Mesodermal cell (in vitro differentiated cells): ENCODE results near the gene CRACR2A.

Experiments
- H3K27ac ChIP-seq: 2 replicates; pipeline ENCODE4 v1.7.0; 2013; ENCODE audit warnings: mild to moderate bottlenecking, low read depth, low read length, moderate library complexity; ENCODE audit not compliant: severe bottlenecking
- H3K36me3 ChIP-seq: 2 replicates; pipeline ENCODE4 v1.7.1; 2013; ENCODE audit warnings: mild to moderate bottlenecking, low read length, moderate library complexity; ENCODE audit not compliant: control insufficient read depth, insufficient read depth
- H3K4me1 ChIP-seq: one replicate; pipeline ENCODE4 v1.7.1; 2013; ENCODE audit warnings: mild to moderate bottlenecking, low read length; ENCODE audit not compliant: insufficient read depth, control insufficient read depth, poor library complexity, severe bottlenecking
- H3K4me3 ChIP-seq: 2 replicates; pipeline ENCODE4 v1.7.0; 2013; ENCODE audit warnings: low read length, control low read depth, mild to moderate bottlenecking; ENCODE audit not compliant: insufficient read depth, poor library complexity, severe bottlenecking; ENCODE audit errors: extremely low read depth
- H3K9me3 ChIP-seq: 2 replicates; pipeline ENCODE4 v1.7.1; 2013; ENCODE audit warnings: mild to moderate bottlenecking, low read length, moderate library complexity; ENCODE audit not compliant: control insufficient read depth
- WGBS, 2 experiments: methylation state at CpG; one replicate each; pipeline ENCODE4 v1.1.5; 2013; ENCODE audit warnings: missing lambda C conversion rate in 2 of 2; ENCODE audit not compliant: insufficient coverage in 2 of 2; 5-methylcytosine and 5-hydroxymethylcytosine counted together

CRACR2A gene

GRCh38 chr12:3645091-3645490 lies 107.8 kb downstream of the CRACR2A start:
- Histone ChIP-seq H3K27ac (no peak overlapping the region), H3K4me3 (no peak overlapping the region), H3K9me3 (no peaks in the 10 kb centered on the region), H3K4me1 (peaks cover 28% of the 10 kb centered on the region), H3K36me3 (no peaks in the 10 kb centered on the region)
- WGBS, 2 experiments: 89% methylated on average over 4 of the region's 4 CpGs

- WGBS, 2 experiments: 84 to 89% methylated on average over 7 to 8 of the region's 8 CpGs
- Histone ChIP-seq H3K4me1 (peaks cover 28% of the 10 kb centered on the region), H3K36me3 (no peaks in the 10 kb centered on the region), H3K27ac (no peak overlapping the region), H3K9me3 (no peaks in the 10 kb centered on the region), H3K4me3 (no peak overlapping the region)
These were observed 108.8 kb downstream of the CRACR2A start for GRCh38 chr12:3644104-3644503.

DNA sequence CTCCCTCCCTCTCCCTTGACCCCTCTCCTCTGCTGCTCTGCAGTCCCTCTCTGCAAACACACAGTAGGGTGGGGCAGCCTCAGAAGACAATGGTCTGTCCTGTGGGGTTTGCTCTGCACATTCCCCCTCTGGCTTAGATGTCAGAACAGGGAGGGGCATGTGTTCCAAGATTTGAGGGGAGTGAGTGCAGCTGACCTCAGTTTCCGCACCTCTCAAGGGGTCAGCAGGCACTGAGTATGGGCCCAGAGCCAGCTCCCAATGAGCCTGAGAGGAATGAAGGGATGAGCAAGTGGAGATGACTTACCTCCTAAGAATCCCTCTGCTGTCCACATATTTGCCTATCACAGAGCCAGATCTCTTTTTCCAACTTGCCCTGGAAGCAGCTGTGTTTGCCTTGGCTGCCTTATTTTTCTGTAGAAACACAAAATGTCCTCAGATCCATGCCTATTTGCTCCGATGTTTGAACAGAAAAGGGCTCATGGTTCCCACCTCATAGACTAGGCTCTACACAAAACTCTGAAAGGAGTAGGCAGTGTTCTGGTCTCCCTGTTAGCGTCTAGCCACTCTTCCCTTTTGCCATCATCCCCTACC lies 111.4 kb downstream of the CRACR2A start:
- Histone ChIP-seq H3K36me3 (no peaks in the 10 kb centered on the region), H3K4me3 (no peak overlapping the region), H3K27ac (peak overlapping the region; percentile 51), H3K9me3 (no peaks in the 10 kb centered on the region), H3K4me1 (peaks cover 17% of the 10 kb centered on the region)
- WGBS, 2 experiments: 87 to 95% methylated on average over 3 of the region's 3 CpGs

DNA sequence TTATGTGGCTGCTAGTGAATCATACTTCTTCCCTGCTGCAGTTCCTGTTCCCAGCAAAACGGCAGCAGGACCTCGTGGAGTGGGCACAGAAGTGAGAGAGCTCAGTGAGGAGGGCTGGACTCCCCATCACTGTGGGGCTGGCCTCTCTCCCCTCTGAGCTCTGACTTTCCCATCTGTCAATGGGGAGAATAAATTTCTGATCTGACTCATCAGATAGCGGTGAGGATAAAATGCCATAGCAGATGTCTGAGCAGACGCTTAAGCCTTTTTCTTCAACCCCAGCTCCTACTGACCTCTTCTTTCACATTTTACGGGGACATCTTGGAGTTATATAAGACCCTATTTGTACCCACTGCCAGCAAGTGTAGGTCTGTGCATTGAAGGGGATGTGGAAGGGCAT lies 116.6 kb downstream of the CRACR2A start:
- no peaks in the 10 kb centered on the region for H3K9me3 ChIP-seq
- no peak overlapping the region for H3K27ac ChIP-seq
- H3K36me3 ChIP-seq: no peaks in the 10 kb centered on the region
- H3K4me1 ChIP-seq: peaks cover 2% of the 10 kb centered on the region
- no peak overlapping the region for H3K4me3 ChIP-seq
- WGBS, 2 experiments: 97 to 100% methylated on average over 1 to 4 of the region's 5 CpGs

GRCh38 chr12:3634348-3634747 lies 118.6 kb downstream of the CRACR2A start:
- no peak overlapping the region for H3K27ac ChIP-seq
- no peaks in the 10 kb centered on the region for H3K9me3 ChIP-seq
- no peaks in the 10 kb centered on the region for H3K36me3 ChIP-seq
- H3K4me3 ChIP-seq: no peak overlapping the region
- peaks cover 2% of the 10 kb centered on the region for H3K4me1 ChIP-seq
- WGBS, 2 experiments: 65 to 71% methylated on average over 5 to 6 of the region's 6 CpGs

GRCh38 chr12:3633396-3633795 lies 119.5 kb downstream of the CRACR2A start:
- H3K36me3 ChIP-seq: no peaks in the 10 kb centered on the region
- no peak overlapping the region for H3K27ac ChIP-seq
- 92 to 96% methylated on average over 8 to 9 of the region's 9 CpGs for WGBS, 2 experiments
- H3K4me1 ChIP-seq: peaks cover 2% of the 10 kb centered on the region
- H3K9me3 ChIP-seq: no peaks in the 10 kb centered on the region
- no peak overlapping the region for H3K4me3 ChIP-seq

GRCh38 chr12:3632754-3633153 lies 120.2 kb downstream of the CRACR2A start:
- Histone ChIP-seq H3K27ac (no peak overlapping the region), H3K9me3 (no peaks in the 10 kb centered on the region), H3K36me3 (no peaks in the 10 kb centered on the region), H3K4me1 (peaks cover 2% of the 10 kb centered on the region), H3K4me3 (no peak overlapping the region)
- 100% methylated on average over 2 of the region's 2 CpGs for whole genome bisulfite sequencing, 2 experiments

DNA sequence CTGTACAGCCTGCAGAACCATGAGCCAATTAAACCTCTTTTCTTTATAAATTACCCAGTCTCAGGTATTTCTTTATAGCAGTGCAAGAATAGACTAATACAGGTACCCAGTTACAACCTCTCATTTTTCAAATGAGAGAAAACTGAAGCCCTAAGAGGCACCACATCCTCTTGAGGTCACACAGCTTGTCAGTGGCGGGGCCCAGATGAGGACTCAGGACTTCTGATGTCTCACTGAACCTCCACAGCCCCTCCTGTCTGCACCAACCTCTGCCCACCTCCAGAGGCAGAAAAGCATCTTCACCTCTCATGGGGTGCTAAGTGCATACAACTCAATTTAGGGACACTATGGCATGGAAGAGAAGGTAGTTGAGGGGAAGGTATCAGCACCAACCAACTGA lies 120.7 kb downstream of the CRACR2A start:
- Histone ChIP-seq H3K27ac (no peak overlapping the region), H3K9me3 (no peaks in the 10 kb centered on the region), H3K4me1 (peaks cover 2% of the 10 kb centered on the region), H3K4me3 (no peak overlapping the region), H3K36me3 (no peaks in the 10 kb centered on the region)
- WGBS, 2 experiments: 88% methylated on average over 1 of the region's 1 CpG; no CpG with 5 or more reads in 1 of the 2 experiments

GRCh38 chr12:3631759-3632158 lies 121.2 kb downstream of the CRACR2A start:
- Histone ChIP-seq H3K27ac (no peak overlapping the region), H3K36me3 (no peaks in the 10 kb centered on the region), H3K9me3 (no peaks in the 10 kb centered on the region), H3K4me3 (no peak overlapping the region), H3K4me1 (peaks cover 2% of the 10 kb centered on the region)
- 80 to 100% methylated on average over 1 of the region's 2 CpGs for WGBS, 2 experiments

DNA sequence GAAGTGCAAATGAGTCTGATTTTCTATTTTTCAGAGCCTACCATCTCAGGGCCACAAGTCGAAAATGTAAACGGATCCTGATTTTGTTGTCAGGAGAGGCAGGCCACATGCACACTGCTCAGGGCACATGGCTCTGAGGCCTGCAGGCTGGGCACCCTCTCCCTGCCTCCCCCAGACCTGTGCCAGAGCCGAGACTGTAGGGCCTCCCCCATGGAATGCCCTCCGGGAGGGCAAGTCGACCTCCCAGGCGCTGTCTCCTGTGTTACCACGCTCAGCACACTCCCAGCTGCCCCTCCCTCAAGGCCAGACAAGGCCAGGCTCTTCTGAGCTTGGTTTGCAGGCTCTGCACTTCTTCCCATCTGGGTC lies 121.7 kb downstream of the CRACR2A start:
- Histone ChIP-seq H3K27ac (no peak overlapping the region), H3K4me1 (peaks cover 2% of the 10 kb centered on the region), H3K36me3 (no peaks in the 10 kb centered on the region), H3K4me3 (no peak overlapping the region), H3K9me3 (no peaks in the 10 kb centered on the region)
- 83 to 86% methylated on average over 7 of the region's 7 CpGs for WGBS, 2 experiments

DNA sequence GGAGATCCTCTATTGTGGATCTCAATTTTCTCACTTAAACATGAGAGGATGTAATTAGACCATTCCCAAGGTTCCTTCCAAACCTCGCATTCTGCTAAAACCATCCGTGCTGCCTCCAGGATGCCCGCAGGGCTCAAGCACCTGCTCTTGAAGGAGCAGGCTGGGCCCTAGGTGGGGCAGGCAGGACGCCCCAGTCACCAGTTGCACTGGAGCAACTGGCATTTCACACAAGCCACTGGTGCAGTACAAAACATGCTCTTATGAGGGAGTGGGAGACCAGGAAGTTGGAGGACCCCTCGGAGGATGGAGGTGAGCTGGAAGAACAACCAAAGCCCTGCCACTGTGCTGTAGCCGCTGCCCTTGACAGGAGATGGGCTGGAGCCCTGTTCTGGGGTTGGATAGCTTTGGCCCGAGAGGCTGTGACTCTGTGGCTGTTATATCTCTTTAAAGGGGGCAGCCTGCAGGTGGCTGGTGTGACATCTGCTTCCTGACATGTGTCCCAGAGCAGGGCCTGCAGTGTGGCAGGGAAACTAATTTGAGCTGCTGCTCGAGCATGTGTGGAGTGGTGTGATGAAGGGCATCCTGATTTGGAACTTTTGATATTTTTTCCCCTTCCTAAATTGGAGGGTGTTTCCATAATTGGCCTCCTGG lies 122.2 kb downstream of the CRACR2A start:
- WGBS, 2 experiments: 91 to 94% methylated on average over 6 of the region's 8 CpGs
- Histone ChIP-seq H3K9me3 (no peaks in the 10 kb centered on the region), H3K4me3 (no peak overlapping the region), H3K27ac (no peak overlapping the region), H3K36me3 (no peaks in the 10 kb centered on the region), H3K4me1 (peaks cover 2% of the 10 kb centered on the region)
